HepG2 (cell line): Measurements from ENCODE around the gene KCNJ8. TPM values are rescaled to one million over a fixed set of nuclear protein-coding genes. Genes with fewer than 3 reads are reported as not detected.

ENCODE experiments used
- ATAC-seq: fragments of 200-7000 bp; cut with Tn5 transposase; 3 replicates; pipeline ENCODE4 v1.9.1; 2020; ENCODE audit warnings: mild to moderate bottlenecking, moderate library complexity
- BruUV-seq: library from RNA; stranded (reverse); fragments of 400-500 nt; replicated peaks from 2 replicates; lab custom pipeline; 2021; lab: Mats Ljungman, UMichigan
- CTCF ChIA-PET: fragments of 300-600 bp; formaldehyde crosslinking; extraction: SDS; loops from one replicate; lab custom pipeline; 2021; ENCODE audit warnings: low total read pairs, inconsistent platforms, low intra/inter-chr PET ratio; lab: Yijun Ruan, JAX
- POLR2A ChIA-PET: fragments of 350-600 bp; sonication (Branson Sonifier 250); formaldehyde crosslinking; loops from one replicate; lab custom pipeline; 2020; ENCODE audit warnings: antibody characterized with exemption, inconsistent platforms; lab: Yijun Ruan, JAX
- DNase-seq: peaks from one replicate; pipeline ENCODE4 v3.0.0-alpha.2; 2015; ENCODE audit warnings: low spot score
- FAIRE-seq: peaks from 3 replicates; lab custom pipeline; 2011; peaks lifted over from hg19 to GRCh38; lab: Jason Lieb, UNC
- H2AFZ ChIP-seq: one replicate; pipeline ENCODE4 v1.6.1; 2011; ENCODE audit warnings: low read length, inconsistent platforms
- H3K27ac ChIP-seq: fragments of 300-600 bp; 3 replicates; pipeline ENCODE4 v1.8.0; 2011; ENCODE audit warnings: mixed run types, mild to moderate bottlenecking, mixed read lengths, low read length, inconsistent platforms; ENCODE audit not compliant: insufficient read depth; ENCODE audit errors: extremely low read length
- H3K27me3 ChIP-seq, 2 experiments: fragments of 200-600 bp in 1 of 2; 2 replicates in 1 of 2; 3 replicates in 1 of 2; pipeline versions ENCODE4 v1.6.0 to v1.8.0; 2011; ENCODE audit warnings: low read length in 2 of 2, mild to moderate bottlenecking in 2 of 2, moderate library complexity in 2 of 2, inconsistent platforms in 1 of 2; ENCODE audit not compliant: insufficient read depth in 2 of 2, control insufficient read depth in 1 of 2
- H3K36me3 ChIP-seq, 2 experiments: fragments of 200-600 bp in 1 of 2; replicated peaks in 1 of 2; 2 replicates in 1 of 2; 3 replicates in 1 of 2; pipeline versions ENCODE4 v1.5.1 to v1.8.0; 2011; ENCODE audit warnings: low read length in 2 of 2, inconsistent platforms in 1 of 2; ENCODE audit not compliant: insufficient read depth in 2 of 2, control insufficient read depth in 1 of 2
- H3K4me1 ChIP-seq: 2 replicates; pipeline ENCODE4 v1.5.1; 2012; ENCODE audit warnings: low read length, inconsistent platforms; ENCODE audit not compliant: insufficient read depth
- H3K4me2 ChIP-seq: 2 replicates; pipeline ENCODE4 v1.6.0; 2011; ENCODE audit warnings: low read depth, low read length, inconsistent platforms
- H3K4me3 ChIP-seq, 3 experiments: fragments of 200-600 bp in 1 of 3; sonication (generic), shearing (Covaris generic) in 1 of 3; replicated peaks in 1 of 3; 2 replicates each; pipeline ENCODE4 v1.5.1; 2011 to 2016; ENCODE audit warnings: low read length in 3 of 3, inconsistent platforms in 2 of 3, low read depth in 2 of 3, mild to moderate bottlenecking in 2 of 3, control low read depth in 1 of 3, mixed read lengths in 1 of 3; ENCODE audit not compliant: insufficient read depth in 1 of 3
- H3K79me2 ChIP-seq: one replicate; pipeline ENCODE4 v1.6.1; 2011; ENCODE audit warnings: low read length, inconsistent platforms; ENCODE audit not compliant: insufficient read depth
- H3K9ac ChIP-seq: 2 replicates; pipeline ENCODE4 v1.6.0; 2011; ENCODE audit warnings: mild to moderate bottlenecking, low read depth, low read length, inconsistent platforms; ENCODE audit not compliant: insufficient read depth
- H3K9me3 ChIP-seq: 2 replicates; pipeline ENCODE4 v1.5.1; 2012; ENCODE audit warnings: mild to moderate bottlenecking, low read length
- H4K20me1 ChIP-seq: 2 replicates; pipeline ENCODE4 v1.6.0; 2011; ENCODE audit warnings: inconsistent platforms, mild to moderate bottlenecking, low read length, moderate library complexity; ENCODE audit not compliant: insufficient read depth
- ATF3 ChIP-seq: sonication (generic); formaldehyde crosslinking; IDR thresholded peaks from 2 replicates; pipeline ENCODE4 v1.4.0; 2020; ENCODE audit warnings: missing genetic modification reagents
- ESRRA ChIP-seq: sonication (generic); formaldehyde crosslinking; IDR thresholded peaks from 2 replicates; pipeline ENCODE4 v1.5.1; 2020; ENCODE audit warnings: mild to moderate bottlenecking, low read depth, missing genetic modification reagents
- JARID2 ChIP-seq: sonication (generic); formaldehyde crosslinking; IDR thresholded peaks from 2 replicates; pipeline ENCODE4 v1.8.1; 2023; ENCODE audit warnings: missing genetic modification reagents, inconsistent platforms; ENCODE audit not compliant: insufficient replicate concordance
- NFE2L2 ChIP-seq: fragments of 150-350 bp; IDR thresholded peaks from 2 replicates; pipeline ENCODE4 v1.6.1; 2014; ENCODE audit warnings: low read length
- PAXIP1 ChIP-seq: sonication (generic); formaldehyde crosslinking; conservative IDR thresholded peaks from 2 replicates; pipeline ENCODE4 v1.4.0; 2020; ENCODE audit warnings: mild to moderate bottlenecking, missing genetic modification reagents, moderate library complexity
- RBAK ChIP-seq: sonication (generic); formaldehyde crosslinking; IDR thresholded peaks from 2 replicates; pipeline ENCODE4 v1.5.1; 2020; ENCODE audit warnings: mild to moderate bottlenecking, missing genetic modification reagents
- STAG1 ChIP-seq: sonication (generic); formaldehyde crosslinking; IDR thresholded peaks from 2 replicates; pipeline ENCODE4 v1.4.0; 2020; ENCODE audit warnings: missing genetic modification reagents
- SUZ12 ChIP-seq: fragments of 150-350 bp; IDR thresholded peaks from 2 replicates; pipeline ENCODE4 v1.6.1; 2014; ENCODE audit warnings: low read depth, low read length
- ZNF264 ChIP-seq: sonication (generic); formaldehyde crosslinking; IDR thresholded peaks from 2 replicates; pipeline ENCODE4 v1.4.0; 2020; ENCODE audit warnings: missing genetic modification reagents
- ZNF605 ChIP-seq: sonication (generic); formaldehyde crosslinking; IDR thresholded peaks from 2 replicates; pipeline ENCODE4 v1.8.0; 2022; ENCODE audit warnings: mild to moderate bottlenecking, missing genetic modification reagents
- ZNF850 ChIP-seq: sonication (generic); formaldehyde crosslinking; conservative IDR thresholded peaks from 2 replicates; pipeline ENCODE4 v1.9.0; 2021; ENCODE audit warnings: mild to moderate bottlenecking, missing genetic modification reagents
- ZUFSP ChIP-seq: sonication (generic); formaldehyde crosslinking; IDR thresholded peaks from 2 replicates; pipeline ENCODE4 v1.9.0; 2021; ENCODE audit warnings: missing genetic modification reagents, mild to moderate bottlenecking, borderline replicate concordance
- WGBS: methylation state at CpG from one replicate; pipeline ENCODE4 v1.1.6; 2017; ENCODE audit warnings: low lambda C conversion rate; 5-methylcytosine and 5-hydroxymethylcytosine counted together
- in situ Hi-C: cut with HindIII; loops from 2 replicates; pipeline ENCODE4 v1.10.0; 2017; ENCODE audit warnings: low pct_unique_long_range_greater_than_20kb; ENCODE audit not compliant: extremely low pct_ligation_motif_present
- intact Hi-C: fragments of 100-400 bp; cut with micrococcal nuclease; formaldehyde crosslinking; loops from one replicate; pipeline ENCODE4 v1.10.0; 2022; ENCODE audit not compliant: unreplicated experiment
- polyA plus RNA-seq, 8 experiments: library from polyadenylated mRNA; depleted of rRNA in 3 of 8; stranded (reverse) in 7 of 8; unstranded in 1 of 8; fragments of >200 nt; fragmentation: Illumina TruSeq in 4 of 8; extraction: Trizol in 4 of 8; gene quantifications; 2 replicates each; pipeline versions ENCODE4 v1.2.1 to v1.2.3, GENCODE V29; 2011 to 2016; ENCODE audit warnings: low read depth in 4 of 8, missing spikeins in 1 of 8, mixed read lengths in 1 of 8; ENCODE audit not compliant: insufficient read depth in 1 of 8
- total RNA-seq, 5 experiments: library from RNA; depleted of rRNA; stranded (reverse); fragments of >200 nt; fragmentation: Illumina TruSeq; extraction: Trizol; gene quantifications; 2 replicates each; pipeline ENCODE4 v1.2.3, GENCODE V29; 2016; ENCODE audit warnings: low read depth in 1 of 5

The KCNJ8 gene
- total and polyA plus RNA-seq, 2 of the 13 experiments (the other 11 are each of a cell fraction or from before 2014, with no cell fraction given) = not detected

GRCh38 chr12:21718403-21718802 is 56.1 kb downstream of the KCNJ8 start (continued):
- TF ChIP-seq ZUFSP (CRISPR knock-in tag) = no peak
- TF ChIP-seq, all 625 proteins: peak for 0

- no peaks in the 10 kb centered on the region for H4K20me1 ChIP-seq
- FAIRE-seq = no peak
- POLR2A ChIA-PET = no interaction called here
- in situ Hi-C loops (loop anchor here (25.0 kb wide), 1 partner anchor 720 kb away; no protein-coding TSS in a partner anchor), intact Hi-C loops (no loop called here)
- no peaks in the 10 kb centered on the region for H3K4me1 ChIP-seq
- no peak overlapping the region for H2AFZ ChIP-seq
- no peak overlapping the region for H3K27ac ChIP-seq
- no peak for TF ChIP-seq ZNF264 (CRISPR knock-in tag)
- TF ChIP-seq ZNF605 = no peak
- no peak for TF ChIP-seq NFE2L2
- TF ChIP-seq JARID2 (CRISPR knock-in tag) = no peak
- TF ChIP-seq STAG1 (CRISPR knock-in tag) = no peak
- TF ChIP-seq RBAK (CRISPR knock-in tag) = no peak
- TF ChIP-seq ESRRA = no peak
- no peak for TF ChIP-seq SUZ12
- no peak for TF ChIP-seq ATF3 (CRISPR knock-in tag)
- TF ChIP-seq PAXIP1 (CRISPR knock-in tag) = no peak
- TF ChIP-seq ZNF850 = no peak
- TF ChIP-seq, all 625 proteins: peak for 0
- H3K27me3 ChIP-seq = no peaks in the 10 kb centered on the region
- H3K4me2 ChIP-seq = no peak overlapping the region
- no peak for ATAC-seq
- CTCF ChIA-PET = no interaction called here
- H3K4me3 ChIP-seq = no peak overlapping the region
- DNase-seq = no peak
- no peaks in the 10 kb centered on the region for H3K9me3 ChIP-seq
- no peaks in the 10 kb centered on the region for H3K79me2 ChIP-seq
- no peaks in the 10 kb centered on the region for H3K36me3 ChIP-seq
- BruUV-seq = no TSS peak
- H3K9ac ChIP-seq = no peak overlapping the region
- WGBS = 15% methylated on average over 5 of the region's 5 CpGs
Observed at GRCh38 chr12:21717767-21718166, 56.7 kb downstream of the KCNJ8 start.
